ENCODE measurements around the gene EEPD1. TPM values are rescaled to one million over a fixed set of nuclear protein-coding genes. Genes with fewer than 3 reads are reported as not detected.

The EEPD1 gene
- total and polyA plus RNA-seq, 2 donors (not counting 3 experiments of a cell fraction or from before 2014, with no cell fraction given) = 0.40 to 0.42 TPM

- Histone ChIP-seq H3K79me2 (ENCODE audit: control insufficient read depth, insufficient read depth, low read length) (no peaks in the 10 kb centered on the region), H4K20me1 (replicated peaks; ENCODE audit: control insufficient read depth, extremely low read depth, insufficient read depth, low read length) (no peaks in the 10 kb centered on the region), H3K27me3 (ENCODE audit: control insufficient read depth in 2 of 2, insufficient read depth in 2 of 2, low read length in 2 of 2) (peaks cover 0 to 2% of the 10 kb centered on the region in 2 experiments), H3K4me3 (replicated peaks in 1 of 3; ENCODE audit: insufficient read depth in 1 of 3, low read depth in 1 of 3, low read length in 3 of 3) (no peak overlapping the region), H3K9me1 (replicated peaks; ENCODE audit: control insufficient read depth, extremely low read depth, insufficient read depth, low read length) (no peaks in the 10 kb centered on the region), H3K9me3 (replicated peaks; ENCODE audit: control insufficient read depth, insufficient read depth, low read length) (no peaks in the 10 kb centered on the region), H3K27ac (ENCODE audit: insufficient read depth, low read depth, low read length) (no peak overlapping the region), H3K36me3 (ENCODE audit: control insufficient read depth in 2 of 2, extremely low read depth in 1 of 2, insufficient read depth in 2 of 2, low read length in 2 of 2) (no peaks in the 10 kb centered on the region), H3K4me1 (ENCODE audit: control insufficient read depth, extremely low read depth, insufficient read depth, low read length) (no peaks in the 10 kb centered on the region), H3K4me2 (ENCODE audit: insufficient read depth, low read length) (no peak overlapping the region), H3K9ac (replicated peaks; ENCODE audit: extremely low read depth, insufficient read depth, low read length) (no peak overlapping the region), H2AFZ (ENCODE audit: low read depth, low read length) (no peak overlapping the region)
- dilution Hi-C loops (cut with MboI; ENCODE audit: extremely low pct_ligation_motif_present, low sequenced_read_pairs) (no loop called here), intact Hi-C loops (cut with micrococcal nuclease) (no loop called here)
- TF ChIP-seq POLR2A (IDR thresholded peaks at IDR 0.05; ENCODE audit: low read depth, low read length) (no peak), JUN (IDR thresholded peaks at IDR 0.05; ENCODE audit: borderline replicate concordance, insufficient read depth, insufficient read length, low read depth) (no peak), GATA2 (IDR thresholded peaks at IDR 0.05; ENCODE audit: insufficient read depth, insufficient read length, low read depth, low read length) (no peak), POLR2AphosphoS5 (IDR thresholded peaks at IDR 0.05; ENCODE audit: insufficient read depth, low read depth, low read length) (no peak), MYC (IDR thresholded peaks at IDR 0.05; ENCODE audit: low read depth, low read length) (no peak), EZH2 (IDR thresholded peaks at IDR 0.05; ENCODE audit: borderline replicate concordance, low read depth, low read length, severe bottlenecking) (no peak), FOS (IDR thresholded peaks at IDR 0.05; ENCODE audit: borderline replicate concordance, insufficient read depth, low read length) (no peak), CTCF (IDR thresholded peaks at IDR 0.05; ENCODE audit: extremely low read depth in 1 of 2, insufficient read depth in 1 of 2, low read depth in 1 of 2, low read length in 2 of 2) (no peak), MAX (IDR thresholded peaks at IDR 0.05; ENCODE audit: insufficient read depth, insufficient read length) (no peak)
- no peak for FAIRE-seq
- no TSS peak for BruUV-seq (replicated peaks)
- ChIA-PET CTCF (no interaction called here), POLR2A (no interaction called here)
- DNase-seq (ENCODE audit: low read depth, low spot score) = no peak
These were observed 21.0 kb upstream of the EEPD1 start for GRCh38 chr7:36132012-36132411.
